ENCODE measurements around the gene CFTR.

GRCh38 chr7:117489430-117489829 lies 9.6 kb downstream of the CFTR start:
- TF ChIP-seq JUN (CRISPR knock-in tag; IDR thresholded peaks at IDR 0.05) (no peak), JAZF1 (CRISPR knock-in tag; IDR thresholded peaks at IDR 0.05) (no peak), SP1 (CRISPR knock-in tag; conservative IDR thresholded peaks at IDR 0.05) (no peak), ZNF138 (CRISPR knock-in tag; conservative IDR thresholded peaks at IDR 0.05) (no peak), KAT7 (CRISPR knock-in tag; IDR thresholded peaks at IDR 0.05; ENCODE audit: borderline replicate concordance) (no peak), MXD4 (CRISPR knock-in tag; IDR thresholded peaks at IDR 0.05; ENCODE audit: borderline replicate concordance) (no peak), ZBTB21 (CRISPR knock-in tag; IDR thresholded peaks at IDR 0.05; ENCODE audit: borderline replicate concordance) (no peak), ZNF416 (CRISPR knock-in tag; IDR thresholded peaks at IDR 0.05) (no peak), NFE2L1 (CRISPR knock-in tag; IDR thresholded peaks at IDR 0.05) (no peak), NR3C1 (CRISPR knock-in tag; conservative IDR thresholded peaks at IDR 0.05; ENCODE audit: low read depth) (no peak), EMX1 (CRISPR knock-in tag; IDR thresholded peaks at IDR 0.05) (no peak)
- TF ChIP-seq, protein P1, sequence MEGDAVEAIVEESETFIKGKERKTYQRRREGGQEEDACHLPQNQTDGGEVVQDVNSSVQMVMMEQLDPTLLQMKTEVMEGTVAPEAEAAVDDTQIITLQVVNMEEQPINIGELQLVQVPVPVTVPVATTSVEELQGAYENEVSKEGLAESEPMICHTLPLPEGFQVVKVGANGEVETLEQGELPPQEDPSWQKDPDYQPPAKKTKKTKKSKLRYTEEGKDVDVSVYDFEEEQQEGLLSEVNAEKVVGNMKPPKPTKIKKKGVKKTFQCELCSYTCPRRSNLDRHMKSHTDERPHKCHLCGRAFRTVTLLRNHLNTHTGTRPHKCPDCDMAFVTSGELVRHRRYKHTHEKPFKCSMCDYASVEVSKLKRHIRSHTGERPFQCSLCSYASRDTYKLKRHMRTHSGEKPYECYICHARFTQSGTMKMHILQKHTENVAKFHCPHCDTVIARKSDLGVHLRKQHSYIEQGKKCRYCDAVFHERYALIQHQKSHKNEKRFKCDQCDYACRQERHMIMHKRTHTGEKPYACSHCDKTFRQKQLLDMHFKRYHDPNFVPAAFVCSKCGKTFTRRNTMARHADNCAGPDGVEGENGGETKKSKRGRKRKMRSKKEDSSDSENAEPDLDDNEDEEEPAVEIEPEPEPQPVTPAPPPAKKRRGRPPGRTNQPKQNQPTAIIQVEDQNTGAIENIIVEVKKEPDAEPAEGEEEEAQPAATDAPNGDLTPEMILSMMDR (IDR thresholded peaks at IDR 0.05), result no peak
- TF ChIP-seq, protein P2, sequence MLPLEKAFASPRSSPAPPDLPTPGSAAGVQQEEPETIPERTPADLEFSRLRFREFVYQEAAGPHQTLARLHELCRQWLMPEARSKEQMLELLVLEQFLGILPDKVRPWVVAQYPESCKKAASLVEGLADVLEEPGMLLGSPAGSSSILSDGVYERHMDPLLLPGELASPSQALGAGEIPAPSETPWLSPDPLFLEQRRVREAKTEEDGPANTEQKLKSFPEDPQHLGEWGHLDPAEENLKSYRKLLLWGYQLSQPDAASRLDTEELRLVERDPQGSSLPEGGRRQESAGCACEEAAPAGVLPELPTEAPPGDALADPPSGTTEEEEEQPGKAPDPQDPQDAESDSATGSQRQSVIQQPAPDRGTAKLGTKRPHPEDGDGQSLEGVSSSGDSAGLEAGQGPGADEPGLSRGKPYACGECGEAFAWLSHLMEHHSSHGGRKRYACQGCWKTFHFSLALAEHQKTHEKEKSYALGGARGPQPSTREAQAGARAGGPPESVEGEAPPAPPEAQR (CRISPR knock-in tag; IDR thresholded peaks at IDR 0.05), result no peak
- TF ChIP-seq, protein P3, sequence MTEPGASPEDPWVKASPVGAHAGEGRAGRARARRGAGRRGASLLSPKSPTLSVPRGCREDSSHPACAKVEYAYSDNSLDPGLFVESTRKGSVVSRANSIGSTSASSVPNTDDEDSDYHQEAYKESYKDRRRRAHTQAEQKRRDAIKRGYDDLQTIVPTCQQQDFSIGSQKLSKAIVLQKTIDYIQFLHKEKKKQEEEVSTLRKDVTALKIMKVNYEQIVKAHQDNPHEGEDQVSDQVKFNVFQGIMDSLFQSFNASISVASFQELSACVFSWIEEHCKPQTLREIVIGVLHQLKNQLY (CRISPR knock-in tag; IDR thresholded peaks at IDR 0.05), result no peak
